ENCODE measurements around the gene RARB.

RARB gene

GRCh38 chr3:25620493-25620892 lies 192.4 kb downstream of the RARB start:
- H3K36me3 ChIP-seq (ENCODE audit: insufficient read depth, low read length), result peaks cover 15% of the 10 kb centered on the region

GRCh38 chr3:25621087-25621486 lies 193.0 kb downstream of the RARB start:
- Histone ChIP-seq H3K4me1 (ENCODE audit: insufficient read depth, low read length) (no peaks in the 10 kb centered on the region), H3K9ac (ENCODE audit: low read depth, low read length) (no peak overlapping the region), H3K9me3 (ENCODE audit: control insufficient read depth, insufficient read depth, low read length) (no peaks in the 10 kb centered on the region), H3K36me3 (ENCODE audit: insufficient read depth, low read length) (peaks cover 15% of the 10 kb centered on the region)

More at GRCh38 chr3:25620493-25620892, 192.4 kb downstream of the RARB start:
- no peaks in the 10 kb centered on the region for H3K9me3 ChIP-seq (ENCODE audit: control insufficient read depth, insufficient read depth, low read length)
- H3K9ac ChIP-seq (ENCODE audit: low read depth, low read length), result no peak overlapping the region
- no peaks in the 10 kb centered on the region for H3K4me1 ChIP-seq (ENCODE audit: insufficient read depth, low read length)

GRCh38 chr3:25631989-25632388 lies 203.9 kb downstream of the RARB start:
- Histone ChIP-seq H3K36me3 (ENCODE audit: insufficient read depth, low read length) (peaks cover 2% of the 10 kb centered on the region), H3K9me3 (ENCODE audit: control insufficient read depth, insufficient read depth, low read length) (no peaks in the 10 kb centered on the region), H3K9ac (ENCODE audit: low read depth, low read length) (no peak overlapping the region), H3K4me1 (ENCODE audit: insufficient read depth, low read length) (peaks cover 3% of the 10 kb centered on the region; the same call in 1 of the 2 replicates)

GRCh38 chr3:25633919-25634318 lies 205.9 kb downstream of the RARB start:
- H3K9me3 ChIP-seq (ENCODE audit: control insufficient read depth, insufficient read depth, low read length), result no peaks in the 10 kb centered on the region
- peaks cover 3% of the 10 kb centered on the region; the same call in 1 of the 2 replicates for H3K4me1 ChIP-seq (ENCODE audit: insufficient read depth, low read length)
- peaks cover 2% of the 10 kb centered on the region; the same call in 1 of the 2 replicates for H3K36me3 ChIP-seq (ENCODE audit: insufficient read depth, low read length)
- no peak overlapping the region for H3K9ac ChIP-seq (ENCODE audit: low read depth, low read length)

- peaks cover 2% of the 10 kb centered on the region; the same call in 1 of the 2 replicates for H3K36me3 ChIP-seq (ENCODE audit: insufficient read depth, low read length)
- H3K9ac ChIP-seq (ENCODE audit: low read depth, low read length), result no peak overlapping the region
- H3K9me3 ChIP-seq (ENCODE audit: control insufficient read depth, insufficient read depth, low read length), result no peaks in the 10 kb centered on the region
- H3K4me1 ChIP-seq (ENCODE audit: insufficient read depth, low read length), result peaks cover 3% of the 10 kb centered on the region; the same call in 1 of the 2 replicates
These were observed 207.0 kb downstream of the RARB start for GRCh38 chr3:25635038-25635437.
